GM15510 (cell line): ENCODE data around the gene EIF5B.

Experiments used
- POLR2A ChIP-seq: IDR thresholded peaks from 3 replicates; pipeline ENCODE4 v1.6.1; 2011; ENCODE audit warnings: borderline replicate concordance; ENCODE audit not compliant: insufficient read length; ENCODE audit errors: extremely low read depth

Gene EIF5B

GRCh38 chr2:99348173-99348572, 11.0 kb downstream of the EIF5B start:
- no peak for TF ChIP-seq POLR2A

- TF ChIP-seq POLR2A = no peak
Measured at GRCh38 chr2:99350194-99350593, 13.0 kb downstream of the EIF5B start.

DNA sequence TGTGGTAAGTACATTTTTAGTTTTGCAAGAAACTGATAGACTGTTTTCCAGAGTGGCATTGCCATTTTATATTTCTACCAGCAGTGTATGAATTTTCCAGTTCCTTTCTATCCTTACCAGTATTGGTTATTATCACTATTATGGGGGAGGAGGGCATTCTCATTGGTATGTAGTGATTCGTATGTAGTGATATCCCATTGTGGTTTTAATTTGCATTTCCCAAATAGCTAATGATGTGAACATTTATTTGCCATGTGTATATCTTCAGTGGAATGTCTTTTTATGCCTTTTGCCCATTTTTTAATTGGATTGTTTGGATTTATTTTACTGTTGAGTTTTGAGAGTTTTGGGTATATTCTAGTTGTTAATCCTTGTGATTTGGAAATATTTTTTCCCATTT, 16.9 kb downstream of the EIF5B start:
- TF ChIP-seq POLR2A = no peak

GRCh38 chr2:99356853-99357252, 19.7 kb downstream of the EIF5B start:
- no peak for TF ChIP-seq POLR2A

DNA sequence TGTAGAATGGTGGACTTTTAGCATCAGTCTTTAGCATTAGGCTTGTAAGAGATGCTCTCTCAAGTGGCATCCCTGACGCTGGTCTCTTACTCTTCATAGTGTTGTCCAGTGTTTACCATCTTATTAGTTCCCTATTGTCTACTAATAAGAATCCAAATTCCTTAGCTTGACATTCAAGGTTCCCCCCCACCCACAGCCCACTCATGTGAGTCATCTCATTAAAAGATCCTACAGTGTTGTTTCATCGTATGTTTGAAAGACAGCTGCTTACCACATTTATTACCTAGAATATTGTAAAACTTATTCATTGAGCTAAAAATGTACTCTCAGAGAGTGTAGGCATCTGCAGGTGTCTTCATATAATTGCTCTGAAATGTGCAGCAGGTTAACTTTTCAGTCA, 28.5 kb downstream of the EIF5B start:
- no peak for TF ChIP-seq POLR2A

GRCh38 chr2:99373144-99373543, 36.0 kb downstream of the EIF5B start:
- no peak for TF ChIP-seq POLR2A

GRCh38 chr2:99374747-99375146, 37.6 kb downstream of the EIF5B start:
- no peak for TF ChIP-seq POLR2A

- TF ChIP-seq POLR2A = no peak
Measured at GRCh38 chr2:99376254-99376864, 39.2 kb downstream of the EIF5B start.

GRCh38 chr2:99377879-99378278, 40.7 kb downstream of the EIF5B start:
- no peak for TF ChIP-seq POLR2A

DNA sequence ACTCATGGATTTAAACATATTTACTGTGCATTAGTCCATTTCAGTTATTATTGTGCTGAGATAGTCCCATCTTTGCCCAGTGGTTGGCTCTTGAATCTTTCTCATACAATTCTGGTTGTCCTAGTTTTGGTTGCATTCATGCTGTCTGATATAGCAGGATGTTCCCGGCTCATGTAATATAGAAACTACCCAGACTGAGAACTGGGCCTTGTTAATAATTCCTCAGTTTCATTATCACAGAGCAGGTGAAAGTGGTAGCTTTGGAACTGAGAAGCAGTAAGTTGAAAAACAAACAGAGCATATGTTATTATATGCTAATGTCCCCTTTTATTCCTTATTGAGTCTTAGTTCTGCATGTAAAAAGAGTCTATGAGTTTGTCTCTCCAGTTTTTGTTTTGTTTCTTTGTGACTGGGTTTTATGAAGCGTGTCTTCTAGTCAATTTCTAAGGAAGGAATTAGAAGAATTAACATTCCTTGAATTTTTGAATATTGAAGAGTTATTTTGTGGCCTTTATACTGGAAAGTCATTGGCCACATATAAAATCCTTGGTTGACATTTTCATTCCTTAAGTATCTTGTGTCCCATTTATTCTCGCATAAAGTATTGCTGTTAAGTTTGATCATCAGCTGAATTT, 43.3 kb downstream of the EIF5B start:
- TF ChIP-seq POLR2A = no peak

- TF ChIP-seq POLR2A = no peak
Measured at GRCh38 chr2:99382143-99382542, 45.0 kb downstream of the EIF5B start.

DNA sequence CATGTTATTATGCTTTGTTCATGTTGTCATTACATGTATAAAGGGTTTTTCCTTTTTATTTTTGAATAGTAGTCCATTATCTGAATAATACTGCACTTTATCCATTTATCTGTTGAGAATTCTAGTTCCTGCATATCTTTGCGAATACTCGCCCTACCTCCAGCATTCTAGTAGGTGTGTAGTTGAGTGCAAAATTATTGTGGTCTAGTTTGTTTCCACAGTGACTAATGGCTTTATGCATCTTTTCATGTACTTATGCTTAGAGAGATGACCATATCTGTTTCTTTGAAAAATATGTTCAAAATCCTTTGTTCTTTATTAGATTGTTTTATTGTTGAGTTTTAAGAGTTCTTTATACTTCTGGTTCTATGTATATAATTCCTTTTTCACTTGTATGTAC, 48.8 kb downstream of the EIF5B start:
- TF ChIP-seq POLR2A = no peak

- no peak for TF ChIP-seq POLR2A
Measured at GRCh38 chr2:99388892-99389291, 51.7 kb downstream of the EIF5B start.

GRCh38 chr2:99389371-99389770, 52.2 kb downstream of the EIF5B start:
- no peak for TF ChIP-seq POLR2A

DNA sequence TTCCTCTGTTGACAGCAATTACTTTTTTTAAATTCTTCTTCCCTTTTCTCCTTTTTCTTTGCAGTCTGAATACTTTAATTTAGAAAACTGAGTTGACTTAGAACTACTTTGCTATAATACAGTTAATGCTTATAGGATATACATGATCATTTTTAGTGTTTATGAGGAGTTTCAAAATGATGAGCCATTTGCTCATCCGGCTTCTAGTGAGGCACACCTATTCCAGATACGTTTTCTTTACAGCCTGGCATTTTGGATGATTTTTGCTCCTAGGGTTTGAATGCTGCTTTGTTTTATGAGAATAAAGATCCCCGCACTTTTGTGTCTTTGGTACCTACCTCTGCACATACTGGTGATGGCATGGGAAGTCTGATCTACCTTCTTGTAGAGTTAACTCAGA, 52.8 kb downstream of the EIF5B start:
- TF ChIP-seq POLR2A = no peak

- TF ChIP-seq POLR2A = no peak
Measured at GRCh38 chr2:99395589-99396130, 58.5 kb downstream of the EIF5B start.
